PC-9 (cell line): ENCODE measurements around the gene MED16. TPM values are rescaled to one million over a fixed set of nuclear protein-coding genes. Genes with fewer than 3 reads are reported as not detected.

Experiments
- BruUV-seq: library from RNA; stranded (reverse); fragments of 400-500 nt; replicated peaks from 2 replicates; lab custom pipeline; 2021; lab: Mats Ljungman, UMichigan
- CTCF ChIA-PET: fragments of 300-600 bp; sonication (Branson Sonifier 250); formaldehyde crosslinking; loops from one replicate; lab custom pipeline; 2022; ENCODE audit warnings: antibody characterized with exemption; lab: Charles Lee
- POLR2A ChIA-PET: fragments of 300-600 bp; sonication (Branson Sonifier 250); formaldehyde crosslinking; loops from one replicate; lab custom pipeline; 2022; ENCODE audit warnings: antibody characterized with exemption; ENCODE audit not compliant: unreplicated experiment; lab: Charles Lee
- DNase-seq, 2 experiments: peaks; one replicate each; pipeline versions ENCODE4 v3.0.0 to v3.0.0-alpha.2; 2015 to 2022; ENCODE audit warnings: mixed read lengths in 1 of 2
- H2AFZ ChIP-seq: fragments of 200-600 bp; sonication (generic); 2 replicates; pipeline ENCODE4 v1.8.1; 2017; ENCODE audit warnings: antibody characterized with exemption
- H3F3A ChIP-seq: fragments of 200-600 bp; sonication (generic); 2 replicates; pipeline ENCODE4 v1.8.1; 2017; ENCODE audit warnings: antibody characterized with exemption, mild to moderate bottlenecking, low read depth; ENCODE audit not compliant: insufficient read depth
- H3K27ac ChIP-seq: fragments of 200-600 bp; sonication (generic); 2 replicates; pipeline ENCODE4 v1.6.1; 2016; ENCODE audit warnings: mixed run types
- H3K27me3 ChIP-seq: fragments of 200-600 bp; sonication (generic); 2 replicates; pipeline ENCODE4 v1.6.1; 2016; ENCODE audit warnings: low read depth, mixed run types; ENCODE audit not compliant: insufficient read depth
- H3K36me3 ChIP-seq: fragments of 200-600 bp; sonication (generic); 2 replicates; pipeline ENCODE4 v1.6.1; 2016; ENCODE audit warnings: low read depth, mixed run types
- H3K4me1 ChIP-seq: fragments of 200-600 bp; sonication (generic); replicated peaks from 2 replicates; pipeline ENCODE4 v1.6.1; 2016; ENCODE audit warnings: mixed run types; ENCODE audit not compliant: insufficient read depth
- H3K4me2 ChIP-seq: fragments of 200-600 bp; sonication (generic); 2 replicates; pipeline ENCODE4 v1.6.1; 2017; ENCODE audit warnings: mixed run types
- H3K4me3 ChIP-seq: fragments of 200-600 bp; sonication (generic); 2 replicates; pipeline ENCODE4 v1.6.1; 2016; ENCODE audit warnings: mixed run types
- H3K79me2 ChIP-seq: fragments of 200-600 bp; sonication (generic); 2 replicates; pipeline ENCODE4 v1.6.1; 2017; ENCODE audit warnings: low read depth, mixed run types
- H3K9me2 ChIP-seq: fragments of 200-600 bp; sonication (generic); 2 replicates; pipeline ENCODE4 v1.8.1; 2017; ENCODE audit warnings: mild to moderate bottlenecking; ENCODE audit not compliant: insufficient read depth
- H3K9me3 ChIP-seq: fragments of 200-600 bp; sonication (generic); 2 replicates; pipeline ENCODE4 v1.8.1; 2016; ENCODE audit warnings: low read depth; ENCODE audit not compliant: insufficient read depth
- H4K20me1 ChIP-seq: fragments of 200-600 bp; sonication (generic); 2 replicates; pipeline ENCODE4 v1.8.1; 2017; ENCODE audit not compliant: insufficient read depth
- CTCF ChIP-seq: fragments of 200-600 bp; sonication (generic); conservative IDR thresholded peaks from 2 replicates; pipeline ENCODE4 v1.6.1; 2017; ENCODE audit warnings: mixed run types, antibody characterized with exemption, mild to moderate bottlenecking, moderate library complexity
- EZH2 ChIP-seq: fragments of 200-600 bp; sonication (generic); IDR thresholded peaks from 2 replicates; pipeline ENCODE4 v1.8.0; 2017; ENCODE audit warnings: antibody characterized with exemption, low read depth
- intact Hi-C: fragments of 100-400 bp; cut with micrococcal nuclease; formaldehyde crosslinking; loops from one replicate; pipeline ENCODE4 v1.10.0; 2022; ENCODE audit not compliant: unreplicated experiment
- total RNA-seq: library from RNA; stranded (reverse); gene quantifications from 2 replicates; pipeline ENCODE4 v1.2.3, GENCODE V29; 2021

Gene MED16
- total RNA-seq, 1 experiment from 2014 or later: 54.7 TPM

- no peaks in the 10 kb centered on the region; the same call in 1 of the 2 replicates for H4K20me1 ChIP-seq
- H3F3A ChIP-seq: peaks cover 40% of the 10 kb centered on the region
- no TSS peak for BruUV-seq
- DNase-seq: no peak
- no peak for TF ChIP-seq EZH2
- no peak for TF ChIP-seq CTCF
- POLR2A ChIA-PET: interaction anchor here (0.5 kb wide), 1 partner anchor 204 kb away, joined by 3 read pairs; no protein-coding TSS in a partner anchor
- no peaks in the 10 kb centered on the region for H3K79me2 ChIP-seq
- H2AFZ ChIP-seq: no peak overlapping the region
- no peaks in the 10 kb centered on the region for H3K27me3 ChIP-seq
- H3K4me1 ChIP-seq: peaks cover 28% of the 10 kb centered on the region
- CTCF ChIA-PET: no interaction called here
- H3K4me3 ChIP-seq: no peak overlapping the region
- H3K9me3 ChIP-seq: no peaks in the 10 kb centered on the region
- intact Hi-C loops: no loop called here
- no peaks in the 10 kb centered on the region for H3K9me2 ChIP-seq
- no peak overlapping the region for H3K27ac ChIP-seq
- H3K4me2 ChIP-seq: no peak overlapping the region
- H3K36me3 ChIP-seq: no peaks in the 10 kb centered on the region
Measured at GRCh38 chr19:873561-874041, 19.4 kb downstream of the MED16 start.

- H2AFZ ChIP-seq: no peak overlapping the region
- no peaks in the 10 kb centered on the region for H3K9me2 ChIP-seq
- no TSS peak for BruUV-seq
- H3K27me3 ChIP-seq: no peaks in the 10 kb centered on the region
- H3K4me2 ChIP-seq: no peak overlapping the region
- H3K4me3 ChIP-seq: no peak overlapping the region
- no peaks in the 10 kb centered on the region; the same call in 1 of the 2 replicates for H4K20me1 ChIP-seq
- intact Hi-C loops: no loop called here
- peaks cover 29% of the 10 kb centered on the region for H3K4me1 ChIP-seq
- H3K9me3 ChIP-seq: no peaks in the 10 kb centered on the region
- TF ChIP-seq CTCF: no peak
- H3F3A ChIP-seq: peaks cover 40% of the 10 kb centered on the region
- H3K27ac ChIP-seq: no peak overlapping the region
- H3K79me2 ChIP-seq: no peaks in the 10 kb centered on the region
- CTCF ChIA-PET: interaction anchor here (0.5 kb wide), 1 partner anchor 194 kb away, joined by 3 read pairs; no protein-coding TSS in a partner anchor
- POLR2A ChIA-PET: no interaction called here
- H3K36me3 ChIP-seq: no peaks in the 10 kb centered on the region
- peak in 1 of 2 experiments; percentile 51 for DNase-seq
Measured at GRCh38 chr19:873084-873483, 19.9 kb downstream of the MED16 start.

GRCh38 chr19:872266-872951 lies 20.6 kb downstream of the MED16 start:
- Histone ChIP-seq H2AFZ (no peak overlapping the region), H3K4me2 (peak overlapping the region; percentile 40; the same call in 1 of the 2 replicates), H3K4me1 (peaks cover 29% of the 10 kb centered on the region), H3K79me2 (no peaks in the 10 kb centered on the region), H4K20me1 (no peaks in the 10 kb centered on the region; the same call in 1 of the 2 replicates), H3K36me3 (no peaks in the 10 kb centered on the region), H3K4me3 (no peak overlapping the region), H3K27me3 (no peaks in the 10 kb centered on the region), H3K9me3 (no peaks in the 10 kb centered on the region), H3F3A (peaks cover 42% of the 10 kb centered on the region), H3K9me2 (no peaks in the 10 kb centered on the region), H3K27ac (no peak overlapping the region)
- peak; percentile 72 to 86 for DNase-seq
- POLR2A ChIA-PET: no interaction called here
- TF ChIP-seq EZH2 (no peak), CTCF (no peak)
- CTCF ChIA-PET: interaction anchor here (0.5 to 0.6 kb wide), 2 partner anchors 195 to 307 kb away, joined by 3 read pairs; no protein-coding TSS in a partner anchor
- BruUV-seq: no TSS peak
- intact Hi-C loops: no loop called here
